ENCODE data around the gene TLE2. TPM values are rescaled to one million over a fixed set of nuclear protein-coding genes. Genes with fewer than 3 reads are reported as not detected.
A peak's percentile ranks its signal among the peaks of the same experiment; 100 is the strongest.

The TLE2 gene
- total RNA-seq, 4 donors from 2014 or later = 18.2 to 35.6 (median 27.3) TPM

DNA sequence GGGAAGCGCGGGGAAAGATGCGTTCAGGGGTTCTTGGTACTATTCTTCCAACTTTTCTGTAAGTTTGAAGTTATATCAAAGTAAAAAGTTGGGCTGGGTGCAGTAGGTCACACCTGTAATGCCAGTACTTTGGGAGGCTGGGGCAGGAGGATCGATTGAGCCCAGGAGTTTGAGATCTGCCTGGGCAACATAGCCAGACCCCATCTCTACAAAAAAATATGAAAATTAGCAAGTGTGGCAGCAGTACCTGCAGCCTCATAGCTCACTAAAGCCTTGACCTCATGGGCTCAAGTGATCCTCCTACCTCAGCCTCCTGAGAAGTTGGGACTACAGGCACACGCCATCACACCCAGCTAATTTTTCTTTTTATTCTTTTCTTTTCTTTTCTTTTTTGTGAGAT is 71.9 kb downstream of the TLE2 start:
- H3K27me3 ChIP-seq = no peaks in the 10 kb centered on the region
- WGBS = 97% methylated on average over 5 of the region's 5 CpGs
- H3K36me3 ChIP-seq = no peaks in the 10 kb centered on the region
- H3K4me3 ChIP-seq = no peak overlapping the region
- TF ChIP-seq EP300 (IDR thresholded peaks at IDR 0.05) = no peak
- no peak for TF ChIP-seq POLR2AphosphoS5 (IDR thresholded peaks at IDR 0.05)
- TF ChIP-seq, protein P1, sequence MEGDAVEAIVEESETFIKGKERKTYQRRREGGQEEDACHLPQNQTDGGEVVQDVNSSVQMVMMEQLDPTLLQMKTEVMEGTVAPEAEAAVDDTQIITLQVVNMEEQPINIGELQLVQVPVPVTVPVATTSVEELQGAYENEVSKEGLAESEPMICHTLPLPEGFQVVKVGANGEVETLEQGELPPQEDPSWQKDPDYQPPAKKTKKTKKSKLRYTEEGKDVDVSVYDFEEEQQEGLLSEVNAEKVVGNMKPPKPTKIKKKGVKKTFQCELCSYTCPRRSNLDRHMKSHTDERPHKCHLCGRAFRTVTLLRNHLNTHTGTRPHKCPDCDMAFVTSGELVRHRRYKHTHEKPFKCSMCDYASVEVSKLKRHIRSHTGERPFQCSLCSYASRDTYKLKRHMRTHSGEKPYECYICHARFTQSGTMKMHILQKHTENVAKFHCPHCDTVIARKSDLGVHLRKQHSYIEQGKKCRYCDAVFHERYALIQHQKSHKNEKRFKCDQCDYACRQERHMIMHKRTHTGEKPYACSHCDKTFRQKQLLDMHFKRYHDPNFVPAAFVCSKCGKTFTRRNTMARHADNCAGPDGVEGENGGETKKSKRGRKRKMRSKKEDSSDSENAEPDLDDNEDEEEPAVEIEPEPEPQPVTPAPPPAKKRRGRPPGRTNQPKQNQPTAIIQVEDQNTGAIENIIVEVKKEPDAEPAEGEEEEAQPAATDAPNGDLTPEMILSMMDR (IDR thresholded peaks at IDR 0.05) = no peak
- TF ChIP-seq POLR2A (IDR thresholded peaks at IDR 0.05) = no peak
- no peaks in the 10 kb centered on the region for H3K9me3 ChIP-seq
- no peak for DNase-seq (ENCODE audit: low spot score in 2 of 2)
- H3K27ac ChIP-seq = no peak overlapping the region
- H3K4me1 ChIP-seq = peaks cover 21% of the 10 kb centered on the region

DNA sequence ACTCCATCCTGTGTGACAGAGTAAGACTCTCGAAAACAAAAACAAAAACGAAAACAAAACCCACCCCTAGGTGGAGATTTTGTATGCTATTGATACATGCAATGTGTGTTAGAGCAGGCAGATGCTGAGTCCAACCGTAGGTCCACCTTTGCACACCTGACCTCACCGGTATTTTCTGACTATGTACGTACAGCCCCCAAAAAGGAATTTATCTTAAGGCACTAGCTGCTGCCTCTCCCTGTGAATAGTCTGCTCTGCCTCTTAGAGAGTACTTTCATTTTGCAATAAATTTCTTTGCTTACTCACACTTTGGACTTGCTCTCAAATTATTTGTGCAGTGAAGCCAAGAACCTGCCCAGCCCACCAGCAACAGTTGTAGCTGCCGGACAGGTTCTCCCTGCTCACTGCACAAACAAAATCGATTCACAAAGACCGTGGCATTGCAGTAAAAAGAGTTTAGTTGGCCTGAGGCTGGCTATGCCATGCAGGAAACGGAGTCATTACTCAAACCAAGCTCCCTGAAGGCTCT is 76.1 kb downstream of the TLE2 start:
- Histone ChIP-seq H3K27ac (peak overlapping the region; percentile 84), H3K36me3 (no peaks in the 10 kb centered on the region), H3K9me3 (no peaks in the 10 kb centered on the region), H3K4me1 (peaks cover 47% of the 10 kb centered on the region), H3K27me3 (no peaks in the 10 kb centered on the region), H3K4me3 (peak overlapping the region; percentile 41)
- no peak for DNase-seq (ENCODE audit: low spot score in 2 of 2)
- TF ChIP-seq POLR2A (IDR thresholded peaks at IDR 0.05) (no peak), EP300 (IDR thresholded peaks at IDR 0.05) (no peak), POLR2AphosphoS5 (IDR thresholded peaks at IDR 0.05) (peak in 2 of 3 donors; percentile 58 to 74)
- TF ChIP-seq, protein P1 (IDR thresholded peaks at IDR 0.05) = no peak
- whole genome bisulfite sequencing = 47% methylated on average over 9 of the region's 9 CpGs

DNA sequence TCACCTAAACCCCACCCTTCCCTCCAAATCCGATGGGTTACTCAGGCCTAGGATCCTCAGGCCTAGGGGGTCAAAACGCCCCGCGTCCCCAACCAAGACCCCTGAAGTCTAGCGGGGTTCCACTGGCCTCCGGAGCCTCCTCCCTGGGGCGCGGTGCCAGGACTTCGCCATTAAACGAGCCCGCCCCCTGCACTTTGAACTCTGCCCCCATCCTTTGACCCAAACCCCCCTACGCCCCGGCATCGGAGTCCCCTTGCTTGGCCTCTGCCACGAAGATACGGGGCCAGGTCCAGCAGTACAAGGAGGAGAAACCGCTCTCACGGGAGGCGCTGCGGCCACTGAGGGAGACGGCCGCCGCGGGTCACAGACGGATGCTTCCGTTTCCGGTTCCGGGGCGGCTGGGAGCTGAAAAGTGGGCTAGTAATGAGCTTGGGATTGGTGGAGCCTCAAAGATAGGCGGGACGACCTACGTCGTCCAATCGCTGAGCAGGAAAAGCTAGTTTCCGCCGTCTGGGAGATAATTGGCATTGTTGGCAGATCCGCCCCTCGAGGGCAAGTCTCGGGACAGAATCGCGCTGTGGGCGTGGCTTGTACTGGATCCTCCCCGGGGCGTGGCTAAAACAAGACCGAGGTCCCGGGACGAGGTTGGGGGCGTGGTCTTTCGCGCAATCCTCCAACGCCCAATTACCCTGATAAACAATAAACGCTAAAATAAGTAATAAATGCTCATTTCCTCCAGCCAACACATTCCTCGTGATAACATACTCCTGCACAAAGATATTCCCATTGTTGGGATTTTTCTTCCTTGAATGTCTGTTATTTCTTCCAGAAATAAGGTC is 78.6 kb downstream of the TLE2 start:
- DNase-seq (ENCODE audit: low spot score in 2 of 2) = peak; percentile 100
- TF ChIP-seq POLR2A (IDR thresholded peaks at IDR 0.05) = peak; percentile 58 to 72
- TF ChIP-seq EP300 (IDR thresholded peaks at IDR 0.05) = no peak
- peak; percentile 59 to 94 (median 77) for TF ChIP-seq POLR2AphosphoS5 (IDR thresholded peaks at IDR 0.05)
- TF ChIP-seq, protein P1 (IDR thresholded peaks at IDR 0.05) = no peak
- no peaks in the 10 kb centered on the region for H3K36me3 ChIP-seq
- H3K27me3 ChIP-seq = no peaks in the 10 kb centered on the region
- no peaks in the 10 kb centered on the region for H3K9me3 ChIP-seq
- WGBS = under 1% methylated on average over 31 of the region's 53 CpGs
- peak overlapping the region; percentile 90 for H3K4me3 ChIP-seq
- H3K4me1 ChIP-seq = peaks cover 53% of the 10 kb centered on the region
- peak overlapping the region; percentile 98 for H3K27ac ChIP-seq

DNA sequence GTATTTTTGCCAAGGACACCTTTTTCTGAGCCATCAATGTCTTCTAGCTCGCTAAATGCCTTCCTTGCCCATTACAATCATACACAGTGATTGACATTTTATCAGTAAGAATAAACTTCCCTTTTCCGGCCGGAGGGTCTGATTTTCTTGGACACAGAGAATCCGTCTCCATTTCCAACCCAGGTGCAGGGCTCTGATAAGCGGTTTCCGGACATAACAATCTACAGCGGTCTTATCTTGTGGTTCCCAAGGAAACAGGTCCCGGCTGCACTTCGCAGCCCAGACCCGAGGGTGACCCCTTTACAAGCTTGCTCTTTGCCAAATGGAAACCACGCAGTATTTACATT is 79.2 kb downstream of the TLE2 start:
- H3K36me3 ChIP-seq = no peaks in the 10 kb centered on the region
- H3K4me1 ChIP-seq = peaks cover 55% of the 10 kb centered on the region
- WGBS = 0% methylated on average over 11 of the region's 11 CpGs
- H3K9me3 ChIP-seq = no peaks in the 10 kb centered on the region
- DNase-seq (ENCODE audit: low spot score in 2 of 2) = no peak
- peak overlapping the region; percentile 90 for H3K4me3 ChIP-seq
- TF ChIP-seq POLR2AphosphoS5 (IDR thresholded peaks at IDR 0.05) (no peak), POLR2A (IDR thresholded peaks at IDR 0.05) (no peak), EP300 (IDR thresholded peaks at IDR 0.05) (no peak)
- TF ChIP-seq, protein P1 (IDR thresholded peaks at IDR 0.05) = no peak
- H3K27me3 ChIP-seq = no peaks in the 10 kb centered on the region
- peak overlapping the region; percentile 98 for H3K27ac ChIP-seq

Other genes starting within 250 kb of the TLE2 start
- gene SGTA, start 246.0 kb downstream of the TLE2 start, total RNA-seq = 10 to 100 TPM; 29.1 to 48.9 (median 40.6) TPM
- gene THOP1, start 243.8 kb downstream of the TLE2 start, total RNA-seq = 10 to 100 TPM; 31.6 to 55.0 (median 41.4) TPM
- 1 to 10 TPM; 2.3 to 9.8 (median 5.6) TPM for gene ZNF554, start 209.4 kb downstream of the TLE2 start, total RNA-seq
- gene ZNF555, start 187.8 kb downstream of the TLE2 start, total RNA-seq = 1 to 10 TPM; 2.5 to 7.6 (median 4.5) TPM
- gene ZNF556, start 161.9 kb downstream of the TLE2 start, total RNA-seq = not detected
- 10 to 100 TPM; 16.2 to 46.2 (median 23.4) TPM for gene ZNF57, start 128.4 kb downstream of the TLE2 start, total RNA-seq
- 1 to 10 TPM; 2.8 to 5.6 (median 3.9) TPM for gene ZNF77, start 84.3 kb downstream of the TLE2 start, total RNA-seq
- gene TLE6, start 51.7 kb downstream of the TLE2 start, total RNA-seq = 1 to 10 TPM in 2 of 4 donors, under 1 TPM in 1, not detected in 1; 0.23 to 1.4 (median 1.3) TPM
- gene TLE5, start 33.2 kb upstream of the TLE2 start, total RNA-seq = 100 to 1,000 TPM; 339 to 403 (median 382) TPM
- gene GNA11, start 65.1 kb upstream of the TLE2 start, total RNA-seq = 10 to 100 TPM; 49.9 to 76.2 (median 57.1) TPM
- 100 to 1,000 TPM in 1 of 4 donors, 10 to 100 TPM in 3; 29.9 to 117 (median 85.0) TPM for gene GNA15, start 106.8 kb upstream of the TLE2 start, total RNA-seq
- 1 to 10 TPM in 3 of 4 donors, under 1 TPM in 1; 0.42 to 2.5 (median 1.9) TPM for gene S1PR4, start 149.5 kb upstream of the TLE2 start, total RNA-seq
- 10 to 100 TPM; 31.1 to 66.7 (median 35.0) TPM for gene NCLN, start 156.7 kb upstream of the TLE2 start, total RNA-seq
- under 1 TPM in 3 of 4 donors, not detected in 1; 0.17 to 0.87 (median 0.64) TPM for gene CELF5, start 195.4 kb upstream of the TLE2 start, total RNA-seq

Measured in suprapubic skin (tissue), 4 donors.